IPS DF 19.7 (cell line): ENCODE measurements around the gene FAM163A.
"Not testable (repeated sequence)": the region's sequence is repeated elsewhere in the genome, so short reads cannot be mapped to it uniquely, and the experiment has no call there.

ENCODE experiments used
- DNase-seq: peaks from one replicate; pipeline ENCODE4 v3.0.0-alpha.2; 2013; ENCODE audit warnings: low read depth, low spot score

Gene FAM163A

GRCh38 chr1:179742717-179743678, at the start of gene FAM163A:
TSS of gene FAM163A (plus strand) at chr1:179743291. CDS start at chr1:179813098, 69,807 bp downstream.
- peak; percentile 9 for DNase-seq

GRCh38 chr1:179694530-179694929, 48.6 kb upstream of the FAM163A start:
- not testable (repeated sequence) for DNase-seq

- DNase-seq, result no peak
Measured at GRCh38 chr1:179702946-179703539, 40.0 kb upstream of the FAM163A start.

GRCh38 chr1:179706339-179706941, 36.7 kb upstream of the FAM163A start:
- DNase-seq, result peak; percentile 3

- no peak for DNase-seq
Measured at GRCh38 chr1:179707406-179707805, 35.7 kb upstream of the FAM163A start.

- DNase-seq, result no peak
Measured at GRCh38 chr1:179708434-179709195, 34.5 kb upstream of the FAM163A start.

- no peak for DNase-seq
Measured at GRCh38 chr1:179709841-179710329, 33.2 kb upstream of the FAM163A start.

GRCh38 chr1:179714159-179714558, 28.9 kb upstream of the FAM163A start:
- no peak for DNase-seq

GRCh38 chr1:179714623-179715022, 28.5 kb upstream of the FAM163A start:
- no peak for DNase-seq

- DNase-seq, result no peak
Measured at GRCh38 chr1:179719272-179719671, 23.8 kb upstream of the FAM163A start.

GRCh38 chr1:179728271-179728670, 14.8 kb upstream of the FAM163A start:
- no peak for DNase-seq

GRCh38 chr1:179729881-179730280, 13.2 kb upstream of the FAM163A start:
- no peak for DNase-seq

GRCh38 chr1:179731643-179732042, 11.4 kb upstream of the FAM163A start:
- DNase-seq, result no peak

GRCh38 chr1:179742291-179742690, 800 bp upstream of the FAM163A start:
- no peak for DNase-seq

- no peak for DNase-seq
Measured at GRCh38 chr1:179743679-179744400, 749 bp downstream of the FAM163A start.

GRCh38 chr1:179744401-179745130, 1.5 kb downstream of the FAM163A start:
- DNase-seq, result no peak

- no peak for DNase-seq
Measured at GRCh38 chr1:179745131-179745611, 2.1 kb downstream of the FAM163A start.

GRCh38 chr1:179745743-179746142, 2.7 kb downstream of the FAM163A start:
- DNase-seq, result no peak

- DNase-seq, result no peak
Measured at GRCh38 chr1:179747611-179748010, 4.5 kb downstream of the FAM163A start.

- no peak for DNase-seq
Measured at GRCh38 chr1:179748772-179749171, 5.7 kb downstream of the FAM163A start.
